Measurements from ENCODE around the gene ERCC6L. TPM values are rescaled to one million over a fixed set of nuclear protein-coding genes. Genes with fewer than 3 reads are reported as not detected.
"Not testable (repeated sequence)": the region's sequence is repeated elsewhere in the genome, so short reads cannot be mapped to it uniquely, and the experiment has no call there.

ERCC6L gene
- total RNA-seq, 1 experiment from 2014 or later, result 3.8 TPM

- not testable (repeated sequence) for DNase-seq (ENCODE audit: low spot score)
Observed at GRCh38 chrX:72176289-72176688, 62.5 kb downstream of the ERCC6L start.

GRCh38 chrX:72169008-72169728, 69.7 kb downstream of the ERCC6L start:
- no peak for DNase-seq (ENCODE audit: low spot score)

- DNase-seq (ENCODE audit: low spot score), result no peak
Observed at GRCh38 chrX:72165551-72165950, 73.3 kb downstream of the ERCC6L start.

GRCh38 chrX:72159769-72160168, 79.1 kb downstream of the ERCC6L start:
- DNase-seq (ENCODE audit: low spot score), result no peak

- no peak for DNase-seq (ENCODE audit: low spot score)
Observed at GRCh38 chrX:72158773-72159172, 80.1 kb downstream of the ERCC6L start.

Small RNA genes lying within 50 kb of the gene (small RNA-seq; reads per million reads assigned to genes)
- not detected for gene RF00019

Other genes with a start within 250 kb of the ERCC6L start
- not detected in 2 replicates for gene RTL5, start 107.1 kb downstream of the ERCC6L start, total RNA-seq (2014; rRNA removed; shearing (Covaris generic))
- gene PIN4, start 57.3 kb downstream of the ERCC6L start, total RNA-seq (2014; rRNA removed; shearing (Covaris generic)), result 17.5 and 18.5 TPM in 2 replicates
- 865 and 880 TPM in 2 replicates for gene RPS4X, start 38.2 kb upstream of the ERCC6L start, total RNA-seq (2014; rRNA removed; shearing (Covaris generic))
- 1.3 and 3.2 TPM in 2 replicates for gene CITED1, start 66.9 kb upstream of the ERCC6L start, total RNA-seq (2014; rRNA removed; shearing (Covaris generic))

Measured in HT-29 (cell line).